ENCODE measurements around the gene RFX6.

Gene RFX6

GRCh38 chr6:116876107-116876506 lies 935 bp upstream of the RFX6 start:
- Histone ChIP-seq H3K27ac (no peak overlapping the region), H3K4me3 (peak overlapping the region; percentile 52)
- no peak for TF ChIP-seq CTCF (IDR thresholded peaks at IDR 0.05)
- no peak for DNase-seq (ENCODE audit: low spot score)

GRCh38 chr6:116877743-116878142 lies 701 bp downstream of the RFX6 start:
- DNase-seq (ENCODE audit: low spot score), result no peak
- no peak overlapping the region for H3K27ac ChIP-seq
- no peak overlapping the region for H3K4me3 ChIP-seq
- no peak for TF ChIP-seq CTCF (IDR thresholded peaks at IDR 0.05)

- Histone ChIP-seq H3K4me3 (no peak overlapping the region), H3K27ac (no peak overlapping the region)
- no peak for TF ChIP-seq CTCF (IDR thresholded peaks at IDR 0.05)
- no peak for DNase-seq (ENCODE audit: low spot score)
Observed at GRCh38 chr6:116881236-116881635, 4.2 kb downstream of the RFX6 start.

- Histone ChIP-seq H3K4me3 (no peak overlapping the region), H3K27ac (no peak overlapping the region)
- TF ChIP-seq CTCF (IDR thresholded peaks at IDR 0.05), result no peak
- DNase-seq (ENCODE audit: low spot score), result no peak
Observed at GRCh38 chr6:116883005-116883404, 6.0 kb downstream of the RFX6 start.

GRCh38 chr6:116884530-116884929 lies 7.5 kb downstream of the RFX6 start:
- no peak overlapping the region for H3K27ac ChIP-seq
- no peak overlapping the region for H3K4me3 ChIP-seq
- DNase-seq (ENCODE audit: low spot score), result no peak
- TF ChIP-seq CTCF (IDR thresholded peaks at IDR 0.05), result no peak

- H3K4me3 ChIP-seq, result no peak overlapping the region
- DNase-seq (ENCODE audit: low spot score), result no peak
- H3K27ac ChIP-seq, result no peak overlapping the region
- TF ChIP-seq CTCF (IDR thresholded peaks at IDR 0.05), result no peak
Observed at GRCh38 chr6:116887168-116887567, 10.1 kb downstream of the RFX6 start.

GRCh38 chr6:116887894-116888293 lies 10.9 kb downstream of the RFX6 start:
- TF ChIP-seq CTCF (IDR thresholded peaks at IDR 0.05), result no peak
- H3K27ac ChIP-seq, result no peak overlapping the region
- no peak for DNase-seq (ENCODE audit: low spot score)
- no peak overlapping the region for H3K4me3 ChIP-seq
